Measurements from ENCODE around the gene NFE2L1. TPM values are rescaled to one million over a fixed set of nuclear protein-coding genes. Genes with fewer than 3 reads are reported as not detected.

Gene NFE2L1
- total RNA-seq, 1 donor from 2014 or later: 190 TPM

DNA sequence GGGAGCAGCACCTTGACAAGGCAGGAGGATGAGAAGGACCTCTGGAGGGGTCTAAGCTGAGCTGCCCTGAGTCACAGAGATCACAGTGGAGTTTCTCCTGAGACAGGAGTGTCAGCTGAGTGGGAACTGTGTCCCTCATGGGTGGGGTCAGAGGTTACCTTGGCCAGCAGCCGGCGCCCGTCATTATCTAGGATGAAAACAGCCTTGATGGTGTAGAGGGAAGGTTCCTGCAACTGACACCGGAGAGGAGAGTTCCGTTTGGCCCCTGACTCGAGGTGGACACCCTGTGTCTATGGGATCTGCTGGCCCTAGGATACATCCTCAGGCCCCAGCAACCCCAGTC, 11.5 kb upstream of the NFE2L1 start:
- Mint-ChIP-seq H3K27me3 (ENCODE audit: unreplicated experiment) (peaks cover 15% of the 10 kb centered on the region), H3K36me3 (ENCODE audit: unreplicated experiment) (no peaks in the 10 kb centered on the region), H3K4me3 (ENCODE audit: unreplicated experiment) (peak overlapping the region; percentile 48), H3K4me1 (ENCODE audit: low read depth, unreplicated experiment) (peaks cover 7% of the 10 kb centered on the region), H3K9me3 (ENCODE audit: unreplicated experiment) (peaks cover 4% of the 10 kb centered on the region), H3K27ac (ENCODE audit: unreplicated experiment) (no peak overlapping the region)
- TF ChIP-seq, protein P1, sequence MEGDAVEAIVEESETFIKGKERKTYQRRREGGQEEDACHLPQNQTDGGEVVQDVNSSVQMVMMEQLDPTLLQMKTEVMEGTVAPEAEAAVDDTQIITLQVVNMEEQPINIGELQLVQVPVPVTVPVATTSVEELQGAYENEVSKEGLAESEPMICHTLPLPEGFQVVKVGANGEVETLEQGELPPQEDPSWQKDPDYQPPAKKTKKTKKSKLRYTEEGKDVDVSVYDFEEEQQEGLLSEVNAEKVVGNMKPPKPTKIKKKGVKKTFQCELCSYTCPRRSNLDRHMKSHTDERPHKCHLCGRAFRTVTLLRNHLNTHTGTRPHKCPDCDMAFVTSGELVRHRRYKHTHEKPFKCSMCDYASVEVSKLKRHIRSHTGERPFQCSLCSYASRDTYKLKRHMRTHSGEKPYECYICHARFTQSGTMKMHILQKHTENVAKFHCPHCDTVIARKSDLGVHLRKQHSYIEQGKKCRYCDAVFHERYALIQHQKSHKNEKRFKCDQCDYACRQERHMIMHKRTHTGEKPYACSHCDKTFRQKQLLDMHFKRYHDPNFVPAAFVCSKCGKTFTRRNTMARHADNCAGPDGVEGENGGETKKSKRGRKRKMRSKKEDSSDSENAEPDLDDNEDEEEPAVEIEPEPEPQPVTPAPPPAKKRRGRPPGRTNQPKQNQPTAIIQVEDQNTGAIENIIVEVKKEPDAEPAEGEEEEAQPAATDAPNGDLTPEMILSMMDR (IDR thresholded peaks at IDR 0.05; ENCODE audit: partially characterized antibody, unreplicated experiment): no peak
- DNase-seq: no peak

DNA sequence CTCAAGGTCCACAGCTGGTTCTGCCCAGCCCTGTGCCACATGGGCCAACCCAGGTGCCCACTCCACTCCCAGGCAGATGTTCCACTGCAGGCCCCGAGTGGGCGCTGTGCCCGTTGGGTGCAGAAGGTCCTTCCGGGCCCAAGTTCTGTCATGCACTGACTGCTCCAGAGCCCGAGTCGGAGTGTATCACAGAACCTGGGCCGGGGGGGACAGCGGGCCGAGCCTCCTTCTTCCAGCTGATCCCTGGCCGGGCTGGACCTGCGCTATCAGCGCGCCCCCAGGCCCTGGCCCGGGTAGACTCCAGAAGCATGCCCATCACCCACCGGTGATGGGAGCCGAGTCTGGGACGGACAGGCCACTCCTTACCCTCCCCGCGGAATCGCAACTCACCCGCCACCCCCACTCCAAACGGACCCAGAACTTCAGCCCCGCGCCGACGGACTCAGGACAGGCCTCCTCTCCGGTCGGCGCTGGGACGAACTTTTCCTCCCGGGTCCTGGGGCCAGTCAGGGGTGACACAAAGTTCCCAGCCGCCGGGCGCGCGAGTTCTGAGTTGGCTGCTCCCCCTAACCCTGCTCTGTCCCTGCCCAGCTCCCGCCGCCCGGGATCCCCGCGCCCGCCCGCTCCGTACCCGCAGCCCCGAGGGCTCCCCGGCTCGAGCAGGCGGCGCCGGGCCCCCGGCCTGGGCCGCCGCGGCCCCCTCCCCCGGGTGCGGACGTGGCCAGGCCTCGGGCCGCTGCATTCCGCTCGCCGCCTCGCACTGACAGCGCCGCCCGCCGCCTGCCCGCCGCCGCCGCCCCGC, 10.9 kb upstream of the NFE2L1 start, which contains the start of gene COPZ2:
TSS of gene COPZ2 (minus strand) at position 762 of the 802 bp plus-strand sequence. CDS start at position 742, 20 bp downstream.
- H3K36me3 Mint-ChIP-seq (ENCODE audit: unreplicated experiment): no peaks in the 10 kb centered on the region
- peaks cover 4% of the 10 kb centered on the region for H3K9me3 Mint-ChIP-seq (ENCODE audit: unreplicated experiment)
- no peak within 1 kb of the TSS for H3K27ac Mint-ChIP-seq (ENCODE audit: unreplicated experiment)
- TF ChIP-seq, protein P1 (IDR thresholded peaks at IDR 0.05; ENCODE audit: partially characterized antibody, unreplicated experiment): no peak
- peaks cover 7% of the 10 kb centered on the region for H3K4me1 Mint-ChIP-seq (ENCODE audit: low read depth, unreplicated experiment)
- H3K27me3 Mint-ChIP-seq (ENCODE audit: unreplicated experiment): peaks cover 15% of the 10 kb centered on the region
- peak; percentile 42 for DNase-seq
- peak within 1 kb of the TSS; percentile 82 for H3K4me3 Mint-ChIP-seq (ENCODE audit: unreplicated experiment)

DNA sequence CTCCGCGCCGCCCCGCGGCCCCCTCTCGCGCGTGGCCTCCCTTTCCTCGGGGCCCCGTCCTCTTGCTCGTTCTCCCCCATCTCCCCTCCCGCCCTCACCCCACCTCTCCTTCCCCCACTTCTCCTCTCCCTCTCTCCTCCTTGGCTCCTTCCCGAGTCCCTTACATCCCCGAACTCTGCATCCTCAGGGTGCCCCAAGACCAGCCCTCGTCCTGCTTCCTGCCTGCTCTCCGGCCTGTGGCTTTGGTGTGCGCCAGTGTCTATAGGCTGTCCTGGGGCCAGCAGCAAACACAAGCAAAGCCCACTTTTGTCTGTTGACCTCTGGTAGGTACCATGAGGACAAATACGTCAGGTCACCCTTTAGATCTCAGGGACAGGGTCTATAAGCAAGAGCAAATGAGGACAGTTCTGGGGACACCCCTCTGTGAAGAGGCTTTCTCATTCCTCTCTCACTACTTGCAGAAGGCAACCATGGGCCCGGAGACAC, 10.3 kb upstream of the NFE2L1 start:
- no peak for DNase-seq
- Mint-ChIP-seq H3K4me1 (ENCODE audit: low read depth, unreplicated experiment) (peaks cover 10% of the 10 kb centered on the region), H3K4me3 (ENCODE audit: unreplicated experiment) (peak overlapping the region; percentile 82), H3K27ac (ENCODE audit: unreplicated experiment) (no peak overlapping the region), H3K36me3 (ENCODE audit: unreplicated experiment) (no peaks in the 10 kb centered on the region), H3K27me3 (ENCODE audit: unreplicated experiment) (peaks cover 17% of the 10 kb centered on the region), H3K9me3 (ENCODE audit: unreplicated experiment) (peaks cover 5% of the 10 kb centered on the region)
- TF ChIP-seq, protein P1 (IDR thresholded peaks at IDR 0.05; ENCODE audit: partially characterized antibody, unreplicated experiment): no peak

DNA sequence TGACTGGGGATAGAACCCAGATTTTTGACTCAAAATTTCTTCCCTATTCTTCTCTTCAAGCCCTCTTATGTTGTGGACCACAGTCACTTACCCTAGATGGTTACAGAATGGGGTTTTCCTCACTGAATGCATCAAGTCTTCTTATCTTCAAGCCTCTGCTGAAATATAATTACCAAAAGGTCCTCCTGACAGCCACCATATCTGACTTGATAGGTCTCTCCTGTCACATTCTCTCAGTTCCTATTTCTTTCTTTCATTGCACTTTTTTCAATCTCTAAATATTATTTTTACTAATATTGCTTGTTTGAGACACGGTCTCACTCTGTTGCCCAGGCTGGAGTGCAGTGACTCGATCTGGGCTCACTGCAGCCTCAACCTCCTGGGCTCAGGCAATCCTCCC, 9.5 kb upstream of the NFE2L1 start:
- Mint-ChIP-seq H3K4me1 (ENCODE audit: low read depth, unreplicated experiment) (peaks cover 14% of the 10 kb centered on the region), H3K27ac (ENCODE audit: unreplicated experiment) (no peak overlapping the region), H3K4me3 (ENCODE audit: unreplicated experiment) (no peak overlapping the region), H3K9me3 (ENCODE audit: unreplicated experiment) (peaks cover 4% of the 10 kb centered on the region), H3K27me3 (ENCODE audit: unreplicated experiment) (peaks cover 16% of the 10 kb centered on the region), H3K36me3 (ENCODE audit: unreplicated experiment) (no peaks in the 10 kb centered on the region)
- TF ChIP-seq, protein P1 (IDR thresholded peaks at IDR 0.05; ENCODE audit: partially characterized antibody, unreplicated experiment): no peak
- no peak for DNase-seq

DNA sequence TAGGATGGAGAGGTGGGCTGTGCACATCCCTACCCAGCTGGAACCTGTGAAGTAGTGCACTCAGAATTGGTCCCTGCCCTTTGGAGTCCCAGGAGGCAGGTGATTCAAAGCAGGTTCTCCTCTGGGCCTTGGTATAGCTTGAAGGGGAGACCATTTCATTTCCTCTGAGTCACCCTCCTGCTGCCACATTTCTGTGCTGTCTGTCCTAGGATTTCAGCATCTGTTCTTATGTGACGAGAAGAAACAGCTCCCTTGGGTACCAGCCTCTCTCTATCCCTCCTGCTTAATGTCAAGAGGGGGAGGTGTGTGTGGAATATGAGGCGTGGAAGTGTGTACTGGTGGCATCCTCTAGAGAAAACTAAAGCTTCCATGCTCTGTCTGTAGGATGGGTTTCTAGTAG, 5.0 kb upstream of the NFE2L1 start:
- TF ChIP-seq, protein P1 (IDR thresholded peaks at IDR 0.05; ENCODE audit: partially characterized antibody, unreplicated experiment): no peak

More for the DNA sequence above, 5.0 kb upstream of the NFE2L1 start:
- Mint-ChIP-seq H3K9me3 (ENCODE audit: unreplicated experiment) (peaks cover 15% of the 10 kb centered on the region), H3K27me3 (ENCODE audit: unreplicated experiment) (peaks cover 17% of the 10 kb centered on the region), H3K4me1 (ENCODE audit: low read depth, unreplicated experiment) (peaks cover 31% of the 10 kb centered on the region), H3K27ac (ENCODE audit: unreplicated experiment) (peak overlapping the region; percentile 89), H3K36me3 (ENCODE audit: unreplicated experiment) (no peaks in the 10 kb centered on the region), H3K4me3 (ENCODE audit: unreplicated experiment) (peak overlapping the region; percentile 42)
- DNase-seq: no peak

Measured in glutamatergic neuron (in vitro differentiated cells).